Kidney epithelial cell (primary cell): ENCODE data around the gene SKA3. TPM values are rescaled to one million over a fixed set of nuclear protein-coding genes. Genes with fewer than 3 reads are reported as not detected.
"Not testable (repeated sequence)": the region's sequence is repeated elsewhere in the genome, so short reads cannot be mapped to it uniquely, and the experiment has no call there.

Source experiments
- DNase-seq: peaks from one replicate; pipeline ENCODE4 v3.0.0-alpha.2; 2010; ENCODE audit warnings: low read depth
- H3K27me3 ChIP-seq: 2 replicates; pipeline ENCODE4 v1.6.0; 2011; ENCODE audit warnings: low read length; ENCODE audit not compliant: control insufficient read depth, insufficient read depth
- H3K36me3 ChIP-seq: 2 replicates; pipeline ENCODE4 v1.5.1; 2011; ENCODE audit warnings: low read length; ENCODE audit not compliant: control insufficient read depth, insufficient read depth
- H3K4me3 ChIP-seq: 2 replicates; pipeline ENCODE4 v1.5.1; 2011; ENCODE audit warnings: low read depth, mild to moderate bottlenecking, control low read depth, low read length
- CTCF ChIP-seq: IDR thresholded peaks from 2 replicates; pipeline ENCODE4 v1.5.1; 2011; ENCODE audit warnings: mild to moderate bottlenecking, moderate library complexity, low read length, control low read depth, inconsistent platforms; ENCODE audit not compliant: insufficient read depth, poor library complexity, severe bottlenecking
- total RNA-seq: library from RNA; depleted of rRNA; stranded (reverse); fragments of >200 nt; gene quantifications from 2 replicates; pipeline ENCODE4 v1.2.3, GENCODE V29; 2015

Gene SKA3
- total RNA-seq, 1 donor from 2014 or later: 5.8 TPM

- TF ChIP-seq CTCF: no peak
- DNase-seq: no peak
- Histone ChIP-seq H3K4me3 (no peak overlapping the region), H3K27me3 (no peaks in the 10 kb centered on the region), H3K36me3 (no peaks in the 10 kb centered on the region)
Measured at GRCh38 chr13:21216332-21216731, 40.0 kb upstream of the SKA3 start.

GRCh38 chr13:21215419-21215818, 39.1 kb upstream of the SKA3 start:
- H3K27me3 ChIP-seq, H3K4me3 ChIP-seq, H3K36me3 ChIP-seq, DNase-seq: not testable (repeated sequence)

- no peaks in the 10 kb centered on the region for H3K36me3 ChIP-seq
- TF ChIP-seq CTCF: no peak
- H3K27me3 ChIP-seq: no peaks in the 10 kb centered on the region
- no peak overlapping the region for H3K4me3 ChIP-seq
- no peak for DNase-seq
Measured at GRCh38 chr13:21212138-21212775, 35.9 kb upstream of the SKA3 start.

GRCh38 chr13:21208652-21209154, 32.4 kb upstream of the SKA3 start:
- Histone ChIP-seq H3K4me3 (no peak overlapping the region), H3K27me3 (no peaks in the 10 kb centered on the region), H3K36me3 (no peaks in the 10 kb centered on the region)
- no peak for DNase-seq
- no peak for TF ChIP-seq CTCF

GRCh38 chr13:21202767-21203531, 26.6 kb upstream of the SKA3 start:
- DNase-seq: no peak
- H3K36me3 ChIP-seq: no peaks in the 10 kb centered on the region
- no peak for TF ChIP-seq CTCF
- H3K4me3 ChIP-seq: no peak overlapping the region
- no peaks in the 10 kb centered on the region for H3K27me3 ChIP-seq

GRCh38 chr13:21201456-21202190, 25.3 kb upstream of the SKA3 start:
- not testable (repeated sequence) for H3K36me3 ChIP-seq, H3K4me3 ChIP-seq, DNase-seq, H3K27me3 ChIP-seq

GRCh38 chr13:21198391-21198790, 22.0 kb upstream of the SKA3 start:
- H3K4me3 ChIP-seq, H3K36me3 ChIP-seq, H3K27me3 ChIP-seq, DNase-seq: not testable (repeated sequence)

GRCh38 chr13:21197606-21198225, 21.4 kb upstream of the SKA3 start:
- H3K4me3 ChIP-seq, H3K27me3 ChIP-seq, DNase-seq, H3K36me3 ChIP-seq: not testable (repeated sequence)

- not testable (repeated sequence) for H3K36me3 ChIP-seq, DNase-seq, H3K4me3 ChIP-seq, H3K27me3 ChIP-seq
Measured at GRCh38 chr13:21194756-21195155, 18.4 kb upstream of the SKA3 start.

GRCh38 chr13:21186410-21186809, 10.1 kb upstream of the SKA3 start:
- DNase-seq, H3K36me3 ChIP-seq, H3K27me3 ChIP-seq, H3K4me3 ChIP-seq: not testable (repeated sequence)
